SK-N-MC (cell line): Measurements from ENCODE around the gene CCNL1.
"Not testable (repeated sequence)": the region's sequence is repeated elsewhere in the genome, so short reads cannot be mapped to it uniquely, and the experiment has no call there.

Experiments
- DNase-seq: peaks from one replicate; pipeline ENCODE4 v3.0.0-alpha.2; 2011; ENCODE audit warnings: low read depth, low spot score
- H3K27ac ChIP-seq: fragments of 200-600 bp; sonication (generic); 2 replicates; pipeline ENCODE4 v1.5.1; 2016; ENCODE audit warnings: mixed run types
- H3K36me3 ChIP-seq: fragments of 200-600 bp; sonication (generic); 2 replicates; pipeline ENCODE4 v1.6.1; 2017; ENCODE audit warnings: antibody characterized with exemption, low read length, mixed read lengths; ENCODE audit not compliant: insufficient read depth
- H3K4me3 ChIP-seq: fragments of 200-600 bp; sonication (generic); 2 replicates; pipeline ENCODE4 v1.5.1; 2016
- H3K9ac ChIP-seq: fragments of 200-600 bp; sonication (generic); 2 replicates; pipeline ENCODE4 v1.8.0; 2017; ENCODE audit warnings: mixed run types, mixed read lengths; ENCODE audit not compliant: insufficient read length
- H3K9me3 ChIP-seq: fragments of 200-600 bp; sonication (generic); 2 replicates; pipeline ENCODE4 v1.6.1; 2017; ENCODE audit warnings: low read depth, mild to moderate bottlenecking, antibody characterized with exemption, low read length, moderate library complexity, mixed read lengths
- EZH2 ChIP-seq: fragments of 200-600 bp; sonication (generic); IDR thresholded peaks from one replicate; pipeline ENCODE4 v1.6.1; 2017; ENCODE audit warnings: antibody characterized with exemption
- FOXP2 ChIP-seq: optimal IDR thresholded peaks from 2 replicates; pipeline ENCODE3; 2011; ENCODE audit warnings: mild to moderate bottlenecking, moderate library complexity; ENCODE audit not compliant: insufficient read depth; ENCODE audit errors: extremely low read length, control extremely low read depth
- POLR2AphosphoS5 ChIP-seq: IDR thresholded peaks from 2 replicates; pipeline ENCODE4 v1.6.1; 2012; ENCODE audit warnings: mild to moderate bottlenecking, low read depth, low read length, borderline replicate concordance

The CCNL1 gene

DNA sequence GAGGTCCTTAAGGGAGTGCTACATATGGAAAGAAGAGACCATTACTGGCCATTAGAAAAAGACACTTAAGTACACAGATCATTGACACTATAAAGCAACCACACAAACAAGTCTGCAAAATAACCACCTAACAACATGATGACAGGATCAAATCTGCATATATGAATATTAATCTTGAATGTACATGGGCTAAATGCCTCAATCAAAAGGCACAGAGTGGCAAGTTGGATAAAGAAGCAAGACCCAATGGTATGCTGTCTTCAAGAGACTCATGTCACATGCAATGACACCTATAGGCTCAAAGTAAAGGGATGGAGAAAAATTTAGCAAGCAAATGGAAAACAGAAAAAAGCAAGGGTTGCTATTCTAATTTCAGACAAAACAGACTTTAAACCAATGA lies 28.4 kb upstream of the CCNL1 start:
- Histone ChIP-seq H3K36me3 (no peaks in the 10 kb centered on the region), H3K4me3 (no peak overlapping the region), H3K9ac (no peak overlapping the region), H3K27ac (no peak overlapping the region), H3K9me3 (peaks cover 3% of the 10 kb centered on the region; the same call in 1 of the 2 replicates)
- TF ChIP-seq FOXP2: no peak
- TF ChIP-seq EZH2: no peak
- TF ChIP-seq POLR2AphosphoS5: no peak
- DNase-seq: no peak

DNA sequence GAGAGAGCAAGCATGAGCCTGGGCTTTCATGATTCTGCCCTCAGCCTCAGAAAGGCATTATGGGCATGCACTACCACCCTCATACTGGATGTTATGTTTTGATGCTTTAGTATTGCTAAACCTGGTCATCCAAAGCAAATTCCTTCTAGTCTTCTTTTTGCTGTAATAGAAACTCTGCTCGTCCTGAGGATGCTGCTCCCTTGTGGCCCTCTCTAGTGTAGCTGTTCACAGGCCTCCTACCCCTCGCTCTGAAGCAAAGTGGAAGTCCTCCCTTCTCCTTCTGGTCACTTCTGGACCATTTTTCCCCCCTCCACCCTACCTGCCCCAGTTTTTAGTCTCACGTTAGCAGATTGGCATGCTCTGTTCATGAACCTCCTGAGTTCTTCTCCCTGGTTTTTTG lies 22.9 kb upstream of the CCNL1 start:
- H3K4me3 ChIP-seq: no peak overlapping the region
- H3K9me3 ChIP-seq: peaks cover 3% of the 10 kb centered on the region; the same call in 1 of the 2 replicates
- DNase-seq: no peak
- TF ChIP-seq FOXP2 (no peak), POLR2AphosphoS5 (no peak), EZH2 (no peak)
- no peak overlapping the region for H3K27ac ChIP-seq
- no peaks in the 10 kb centered on the region for H3K36me3 ChIP-seq
- H3K9ac ChIP-seq: no peak overlapping the region

DNA sequence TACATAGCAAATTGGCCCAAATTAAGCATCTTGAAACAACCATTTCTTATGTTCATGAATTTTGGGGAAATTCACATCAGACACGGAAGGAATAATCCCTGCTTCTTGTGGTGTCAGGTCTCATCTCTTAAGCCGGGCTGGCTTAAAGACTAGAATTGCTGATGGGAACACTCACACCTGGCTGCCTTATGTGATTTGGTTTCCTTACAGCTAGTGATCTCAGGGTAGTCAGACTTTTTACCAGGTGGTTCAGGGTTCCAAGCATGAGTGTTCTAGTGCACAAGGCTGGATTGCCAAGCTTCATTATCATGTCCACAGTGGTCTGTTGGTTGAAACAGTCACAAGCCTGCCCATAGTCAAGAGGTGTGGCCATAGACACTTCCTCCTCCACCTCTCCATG lies 20.3 kb upstream of the CCNL1 start:
- DNase-seq: no peak
- Histone ChIP-seq H3K4me3 (no peak overlapping the region), H3K36me3 (no peaks in the 10 kb centered on the region), H3K9ac (no peak overlapping the region), H3K27ac (no peak overlapping the region), H3K9me3 (no peaks in the 10 kb centered on the region)
- no peak for TF ChIP-seq EZH2
- TF ChIP-seq POLR2AphosphoS5: no peak
- TF ChIP-seq FOXP2: no peak

DNA sequence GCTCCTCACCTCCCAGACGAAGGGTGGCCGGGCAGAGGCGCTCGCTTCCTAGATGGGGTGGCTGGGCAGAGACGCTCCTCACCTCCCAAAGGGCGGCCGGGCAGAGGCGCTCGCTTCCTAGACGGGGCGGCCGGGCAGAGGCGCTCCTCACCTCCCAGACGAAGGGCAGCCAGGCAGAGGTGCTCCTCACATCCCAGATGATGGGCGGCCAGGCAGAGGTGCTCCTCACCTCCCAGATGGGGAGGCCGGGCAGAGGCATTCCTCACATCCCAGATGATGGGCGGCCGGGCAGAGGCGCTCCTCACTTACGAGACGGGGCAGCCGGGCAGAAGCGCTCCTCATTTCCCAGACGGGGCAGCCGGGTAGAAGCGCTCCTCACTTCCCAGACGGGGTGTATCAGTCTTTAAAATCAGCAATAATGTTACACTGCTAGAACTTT lies 19.4 kb upstream of the CCNL1 start:
- no peak overlapping the region for H3K9ac ChIP-seq
- no peaks in the 10 kb centered on the region for H3K9me3 ChIP-seq
- H3K4me3 ChIP-seq: no peak overlapping the region
- TF ChIP-seq FOXP2: no peak
- no peaks in the 10 kb centered on the region for H3K36me3 ChIP-seq
- no peak overlapping the region for H3K27ac ChIP-seq
- no peak for DNase-seq

DNA sequence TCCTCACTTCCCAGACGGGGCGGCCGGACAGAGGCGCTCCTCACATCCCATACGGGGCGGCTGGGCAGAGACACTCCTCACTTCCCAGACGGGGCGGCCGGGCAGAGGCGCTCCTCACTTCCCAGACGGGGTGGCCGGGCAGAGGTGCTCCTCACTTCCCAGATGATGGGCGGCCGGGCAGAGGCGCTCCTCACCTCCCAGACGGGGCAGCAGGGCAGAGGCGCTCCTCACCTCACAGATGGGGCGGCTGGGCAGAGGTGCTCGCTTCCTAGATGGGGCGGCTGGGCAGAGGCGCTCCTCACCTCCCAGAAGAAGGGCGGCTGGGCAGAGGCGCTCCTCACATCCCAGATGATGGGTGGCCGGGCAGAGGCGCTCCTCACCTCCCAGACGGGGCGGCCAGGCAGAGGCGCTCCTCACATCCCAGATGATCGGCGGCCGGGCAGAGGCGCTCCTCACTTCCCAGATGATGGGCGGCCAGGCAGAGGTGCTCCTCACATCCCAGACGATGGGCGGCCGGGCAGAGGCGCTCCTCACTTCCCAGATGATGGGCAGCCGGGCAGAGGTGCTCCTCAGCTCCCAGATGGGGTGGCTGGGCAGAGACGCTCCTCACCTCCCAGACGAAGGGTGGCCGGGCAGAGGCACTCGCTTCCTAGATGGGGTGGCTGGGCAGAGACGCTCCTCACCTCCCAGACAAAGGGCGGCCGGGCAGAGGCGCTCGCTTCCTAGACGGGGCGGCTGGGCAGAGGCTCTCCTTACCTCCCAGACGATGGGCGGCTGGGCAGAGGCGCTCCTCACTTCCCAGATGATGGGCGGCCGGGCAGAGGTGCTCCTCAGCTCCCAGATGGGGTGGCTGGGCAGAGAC lies 18.8 kb upstream of the CCNL1 start:
- not testable (repeated sequence) for H3K36me3 ChIP-seq, H3K9me3 ChIP-seq, DNase-seq, H3K27ac ChIP-seq, H3K4me3 ChIP-seq, H3K9ac ChIP-seq

DNA sequence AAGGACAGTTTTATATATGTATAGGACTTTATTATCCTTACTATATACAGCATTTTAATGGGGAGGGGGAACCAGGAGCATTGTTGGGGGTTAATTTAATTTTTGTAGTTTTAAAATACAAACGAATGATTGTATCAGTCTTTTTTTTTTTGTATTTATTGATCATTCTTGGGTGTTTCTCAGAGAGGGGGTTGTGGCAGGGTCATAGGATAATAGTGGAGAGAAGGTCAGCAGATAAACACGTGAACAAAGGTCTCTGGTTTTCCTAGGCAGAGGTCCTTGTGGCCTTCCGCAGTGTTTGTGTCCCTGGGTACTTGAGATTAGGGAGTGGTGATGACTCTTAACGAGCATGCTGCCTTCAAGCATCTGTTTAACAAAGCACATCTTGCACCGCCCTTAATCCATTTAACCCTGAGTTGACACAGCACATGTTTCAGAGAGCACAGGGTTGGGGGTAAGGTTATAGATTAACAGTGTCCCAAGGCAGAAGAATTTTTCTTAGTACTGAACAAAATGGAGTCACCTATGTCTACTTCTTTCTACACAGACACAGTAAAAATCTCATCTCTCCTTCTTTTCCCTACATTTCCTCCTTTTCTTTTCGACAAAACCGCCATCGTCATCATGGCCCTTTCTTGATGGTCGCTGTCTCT lies 18.0 kb upstream of the CCNL1 start:
- not testable (repeated sequence) for H3K9ac ChIP-seq, DNase-seq, H3K36me3 ChIP-seq, H3K27ac ChIP-seq, H3K4me3 ChIP-seq, H3K9me3 ChIP-seq

DNA sequence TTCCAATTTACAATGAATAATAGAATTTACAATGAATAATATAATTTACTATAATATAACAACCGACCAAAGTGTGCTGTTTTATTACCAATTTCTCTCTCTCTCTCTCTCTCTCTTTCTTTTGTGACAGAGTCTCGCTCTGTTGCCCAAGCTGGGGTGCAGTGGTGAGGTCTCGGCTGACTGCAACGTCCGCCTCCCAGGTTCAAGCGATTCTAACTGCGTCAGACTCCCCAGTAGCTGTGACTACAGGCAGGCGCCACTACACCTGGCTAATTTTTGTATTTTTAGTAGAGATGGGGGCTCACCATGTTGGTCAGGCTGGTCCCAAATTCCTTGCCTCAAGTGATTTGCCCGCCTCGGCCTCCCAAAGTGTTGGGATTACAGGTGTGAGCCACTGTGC lies 17.0 kb upstream of the CCNL1 start:
- Histone ChIP-seq H3K9ac (no peak overlapping the region), H3K36me3 (no peaks in the 10 kb centered on the region), H3K9me3 (no peaks in the 10 kb centered on the region), H3K4me3 (no peak overlapping the region), H3K27ac (no peak overlapping the region; the same call in 1 of the 2 replicates)
- TF ChIP-seq POLR2AphosphoS5 (no peak), FOXP2 (no peak), EZH2 (no peak)
- DNase-seq: no peak

DNA sequence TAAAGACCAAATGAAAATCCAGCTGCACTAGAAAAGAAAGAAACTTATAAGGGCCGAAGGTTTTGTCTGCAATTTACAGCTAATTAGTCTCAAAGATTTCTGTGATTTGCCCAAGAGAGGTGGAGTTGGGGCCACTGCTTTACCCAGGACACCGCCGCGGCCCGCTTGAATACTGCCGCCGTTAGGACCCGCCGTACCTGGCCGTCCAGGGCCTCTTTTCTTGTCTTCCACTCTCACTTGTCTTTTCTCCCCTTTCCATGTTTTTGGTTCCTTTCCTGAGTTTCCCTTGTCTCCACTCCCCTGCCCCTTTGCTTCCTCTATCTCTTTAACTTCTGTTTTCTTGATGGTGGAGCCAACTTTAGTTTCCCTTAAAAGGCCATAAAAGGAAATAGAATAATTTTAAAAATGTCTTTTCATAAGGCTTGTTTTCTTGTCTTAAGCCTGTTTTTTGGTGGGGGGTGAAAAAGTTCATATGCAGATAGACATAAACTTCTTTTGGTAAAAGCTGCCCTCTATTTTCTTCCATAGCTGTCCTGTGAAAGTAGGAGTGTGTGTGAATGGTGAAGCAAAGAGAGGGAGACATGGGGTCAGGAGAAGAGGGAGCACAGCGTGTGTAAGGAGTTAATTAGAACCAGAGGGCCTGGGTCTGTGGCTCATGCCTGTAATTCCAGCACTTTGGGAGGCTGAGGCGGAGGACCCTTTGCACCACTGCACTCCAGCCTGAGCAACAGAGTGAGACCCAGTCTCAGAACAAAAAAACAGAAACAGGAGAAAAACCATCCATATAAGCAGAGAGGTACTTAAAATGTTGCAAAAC lies 16.0 kb upstream of the CCNL1 start:
- Histone ChIP-seq H3K4me3 (peak overlapping the region; percentile 97), H3K9me3 (no peaks in the 10 kb centered on the region), H3K36me3 (no peaks in the 10 kb centered on the region), H3K27ac (peak overlapping the region; percentile 96), H3K9ac (peak overlapping the region; percentile 97)
- TF ChIP-seq FOXP2: no peak
- no peak for TF ChIP-seq POLR2AphosphoS5
- TF ChIP-seq EZH2: no peak
- no peak for DNase-seq
